Mammary epithelial cell (primary cell): ENCODE results near the gene UACA.

Source experiments
- CTCF ChIP-seq, 2 donors: IDR thresholded peaks in 1 of 2; conservative IDR thresholded peaks in 1 of 2; 2 replicates each; pipeline ENCODE4 v1.5.1; 2011 to 2012; ENCODE audit warnings: inconsistent platforms in 2 of 2, low read length in 2 of 2, mild to moderate bottlenecking in 2 of 2, control low read depth in 1 of 2, low read depth in 1 of 2; ENCODE audit not compliant: insufficient read depth in 1 of 2; ENCODE audit errors: extremely low read depth in 1 of 2
- EZH2 ChIP-seq: IDR thresholded peaks from 2 replicates; pipeline ENCODE4 v1.6.1; 2012; ENCODE audit warnings: low read length, inconsistent platforms, borderline replicate concordance

- TF ChIP-seq EZH2: no peak
- no peak for TF ChIP-seq CTCF (conservative IDR thresholded peaks at IDR 0.05 in 1 of 2, IDR thresholded peaks at IDR 0.05 in 1 of 2; ENCODE audit: extremely low read depth in 1 of 2, insufficient read depth in 1 of 2, low read depth in 1 of 2, low read length in 2 of 2)
These were observed 60.1 kb downstream of the UACA start for GRCh38 chr15:70703096-70703878.
